ENCODE data around the gene PCDHB10. TPM values are rescaled to one million over a fixed set of nuclear protein-coding genes. Genes with fewer than 3 reads are reported as not detected.

The PCDHB10 gene
- polyA plus RNA-seq = 1.2 and 3.6 TPM in 2 replicates

DNA sequence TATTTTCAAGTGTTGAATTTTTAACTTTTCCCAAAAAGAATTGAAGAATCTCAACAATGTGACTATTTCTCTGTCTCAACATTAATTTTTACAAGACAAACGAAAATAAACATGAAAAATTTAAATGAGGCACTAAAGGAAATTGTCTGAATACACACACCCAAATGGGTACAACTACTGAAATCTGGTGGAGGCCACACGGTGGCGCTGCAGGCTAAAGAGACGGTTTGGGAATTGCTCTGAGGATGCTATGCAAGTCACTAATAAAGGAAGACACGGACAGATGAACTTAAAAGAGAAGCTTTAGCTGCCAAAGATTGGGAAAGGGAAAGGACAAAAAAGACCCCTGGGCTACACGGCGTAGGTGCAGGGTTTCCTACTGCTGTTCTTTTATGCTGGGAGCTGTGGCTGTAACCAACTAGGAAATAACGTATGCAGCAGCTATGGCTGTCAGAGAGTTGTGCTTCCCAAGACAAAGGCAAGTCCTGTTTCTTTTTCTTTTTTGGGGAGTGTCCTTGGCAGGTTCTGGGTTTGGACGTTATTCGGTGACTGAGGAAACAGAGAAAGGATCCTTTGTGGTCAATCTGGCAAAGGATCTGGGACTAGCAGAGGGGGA lies at the start of gene PCDHB10:
Gene PCDHB10, plus strand, starts transcription at position 244 of the 616 bp plus-strand sequence. Its CDS starts 200 bp downstream, at position 444.

DNA sequence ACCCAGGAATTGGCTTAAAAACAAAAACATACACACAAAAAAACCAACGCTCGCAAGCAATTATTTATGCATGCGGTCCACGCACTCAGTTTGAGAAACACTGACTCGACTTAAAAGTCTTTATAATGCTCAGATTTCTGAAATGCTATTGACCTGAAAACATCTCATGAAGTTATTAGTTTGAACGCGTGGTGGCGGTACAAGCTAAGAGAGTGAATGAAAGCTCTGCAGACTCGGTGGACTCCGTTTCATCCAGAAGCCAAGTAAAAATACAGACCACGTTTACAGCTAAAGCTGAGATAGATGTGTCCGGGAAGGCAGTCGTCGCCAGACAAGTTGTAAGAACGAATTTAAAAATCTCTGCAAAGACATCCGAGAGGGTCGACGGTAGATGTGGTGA lies 42.3 kb upstream of the PCDHB10 start, which contains the start of gene PCDHB6:
Gene PCDHB6, plus strand, starts transcription at position 246 of the 400 bp plus-strand sequence. CDS start 201 bp downstream, outside the sequence.

DNA sequence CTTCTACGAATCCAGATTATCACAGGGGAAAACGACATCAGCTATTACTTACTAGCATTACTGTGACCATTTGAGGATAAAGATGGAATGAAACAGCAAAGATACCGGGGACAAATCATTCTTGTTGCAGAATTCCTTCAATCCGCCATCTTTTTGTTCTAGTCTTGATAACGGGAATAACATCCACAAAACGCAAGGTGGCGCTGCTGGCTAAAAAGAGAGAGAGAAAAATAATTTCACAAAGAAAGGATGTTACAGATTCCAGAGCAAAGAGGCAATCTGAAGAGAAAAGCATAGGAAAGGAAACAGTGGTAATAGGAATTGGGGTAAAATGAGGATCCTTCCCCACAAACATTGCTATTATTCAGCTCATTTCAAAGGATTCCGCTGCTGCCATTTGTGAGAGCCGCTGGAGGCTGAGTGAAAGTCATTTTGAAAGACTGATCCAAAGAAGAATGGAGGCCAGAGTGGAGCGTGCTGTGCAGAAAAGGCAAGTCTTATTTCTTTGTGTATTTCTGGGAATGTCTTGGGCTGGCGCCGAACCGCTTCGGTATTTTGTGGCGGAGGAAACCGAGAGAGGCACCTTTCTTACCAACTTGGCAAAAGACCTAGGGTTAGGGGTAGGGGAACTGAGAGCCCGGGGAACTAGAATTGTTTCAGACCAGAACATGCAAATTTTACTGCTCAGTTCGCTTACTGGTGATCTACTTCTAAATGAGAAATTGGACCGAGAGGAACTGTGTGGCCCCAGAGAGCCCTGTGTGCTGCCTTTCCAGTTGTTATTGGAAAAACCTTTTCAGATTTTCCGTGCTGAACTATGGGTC lies 19.6 kb upstream of the PCDHB10 start, which contains the start of gene PCDHB7:
Gene PCDHB7, plus strand, starts transcription at position 264 of the 824 bp plus-strand sequence. Its CDS starts 192 bp downstream, at position 456.

DNA sequence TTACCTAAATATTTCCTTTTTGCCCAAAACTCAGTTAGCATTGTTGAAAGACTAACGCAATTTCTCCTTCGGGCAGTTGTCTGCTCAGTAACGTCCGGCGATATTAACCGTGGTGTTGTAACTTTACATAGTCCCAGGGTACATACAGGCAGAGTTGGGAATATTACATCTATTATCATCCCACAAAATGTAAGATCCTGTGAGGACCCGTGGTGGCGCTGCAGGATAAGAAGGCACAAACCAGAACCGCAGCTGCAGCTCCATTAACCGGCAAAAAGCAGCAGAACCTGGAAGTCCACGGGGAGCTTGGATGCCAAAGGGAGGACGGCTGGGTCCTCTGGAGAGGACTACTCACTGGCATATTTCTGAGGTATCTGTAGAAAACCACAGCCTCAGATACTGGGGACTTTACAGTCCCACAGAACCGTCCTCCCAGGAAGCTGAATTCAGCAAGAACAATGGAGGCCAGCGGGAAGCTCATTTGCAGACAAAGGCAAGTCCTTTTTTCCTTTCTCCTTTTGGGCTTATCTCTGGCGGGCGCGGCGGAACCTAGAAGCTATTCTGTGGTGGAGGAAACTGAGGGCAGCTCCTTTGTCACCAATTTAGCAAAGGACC lies 14.5 kb upstream of the PCDHB10 start, which contains the start of gene PCDHB8:
Gene PCDHB8, plus strand, starts transcription at position 214 of the 615 bp plus-strand sequence. Its CDS starts 245 bp downstream, at position 459.

DNA sequence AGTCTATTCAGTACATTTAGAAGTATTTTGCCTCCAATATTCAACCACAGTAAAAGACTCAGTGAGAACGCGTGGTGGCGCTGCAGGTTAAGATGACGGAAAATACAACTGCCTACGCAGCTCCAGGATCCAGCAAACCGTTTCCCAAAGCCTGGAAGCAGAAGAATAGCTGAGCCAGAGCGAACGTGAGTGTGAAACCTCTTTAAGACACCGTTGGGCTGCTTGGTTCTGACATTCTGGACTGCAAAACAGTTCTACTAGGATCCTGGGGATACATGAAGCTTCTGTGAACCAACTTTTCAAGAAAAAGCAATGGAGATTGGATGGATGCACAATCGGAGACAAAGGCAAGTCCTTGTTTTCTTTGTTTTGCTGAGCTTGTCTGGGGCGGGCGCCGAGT lies 9.9 kb upstream of the PCDHB10 start, which contains the start of gene PCDHB16:
Gene PCDHB16, plus strand, starts transcription at position 140 of the 400 bp plus-strand sequence. Its CDS starts 173 bp downstream, at position 313.

DNA sequence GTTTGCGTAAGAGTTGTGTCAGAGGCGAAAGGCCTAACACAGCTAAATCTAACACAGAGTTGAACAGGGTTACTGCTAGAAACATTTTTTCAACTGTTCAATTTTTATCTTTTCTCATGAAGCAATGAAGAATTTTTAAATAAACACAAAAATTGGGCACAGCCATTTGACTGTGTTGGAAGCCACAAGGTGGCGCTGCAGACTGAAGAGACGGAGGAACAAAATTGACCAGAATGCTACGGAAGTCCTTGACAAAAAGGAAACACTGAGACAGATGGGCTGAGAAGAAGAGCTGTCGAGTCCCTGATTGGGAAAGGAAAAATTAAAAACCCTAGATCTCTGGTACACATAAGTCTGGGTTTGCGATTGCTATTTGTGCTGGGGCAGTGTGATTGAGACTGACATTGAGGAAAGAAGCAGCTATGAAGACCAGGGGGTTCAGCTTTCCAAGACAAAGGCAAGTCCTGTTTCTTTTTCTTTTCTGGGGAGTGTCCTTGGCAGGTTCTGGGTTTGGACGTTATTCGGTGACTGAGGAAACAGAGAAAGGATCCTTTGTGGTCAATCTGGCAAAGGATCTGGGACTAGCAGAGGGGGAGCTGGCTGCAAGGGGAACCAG lies 5.1 kb upstream of the PCDHB10 start, which contains the start of gene PCDHB9:
Gene PCDHB9, plus strand, starts transcription at position 265 of the 616 bp plus-strand sequence. Its CDS starts 158 bp downstream, at position 423.

DNA sequence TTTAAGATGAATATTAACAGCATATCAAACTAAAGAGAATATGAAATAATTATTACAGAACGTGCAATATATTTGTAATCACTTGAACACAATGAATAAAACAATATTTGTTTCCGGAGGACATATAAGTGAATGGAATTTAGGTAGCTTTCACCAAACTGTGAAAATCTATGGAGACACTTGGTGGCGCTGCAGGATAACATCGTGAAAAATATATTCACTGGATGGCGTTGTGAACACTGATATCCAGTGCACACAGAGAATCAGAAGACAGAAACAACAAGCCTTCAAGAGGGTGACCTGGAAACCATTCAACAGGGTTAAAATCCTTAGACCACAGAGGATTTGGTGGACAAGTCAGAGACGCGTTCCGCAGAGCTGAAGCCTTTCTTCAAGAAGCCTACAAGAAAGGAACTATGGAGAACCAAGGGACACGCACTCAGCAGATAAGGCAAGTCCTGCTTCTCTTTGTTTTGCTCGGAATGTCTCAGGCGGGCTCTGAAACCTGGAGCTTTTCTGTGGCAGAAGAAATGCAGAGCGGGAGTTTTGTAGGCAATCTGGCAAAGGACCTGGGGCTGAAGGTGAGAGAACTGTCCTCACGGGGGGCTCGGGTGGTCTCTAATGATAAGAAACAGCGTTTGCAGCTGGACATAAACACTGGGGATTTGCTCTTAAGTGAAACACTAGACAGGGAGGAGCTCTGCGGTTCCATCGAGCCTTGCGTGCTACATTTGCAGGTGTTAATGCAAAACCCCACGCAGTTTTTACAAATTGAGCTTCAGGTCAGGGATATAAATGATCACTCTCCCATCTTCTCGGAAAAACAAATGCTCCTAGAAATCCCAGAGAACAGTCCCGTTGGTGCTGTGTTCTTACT lies 7.4 kb downstream of the PCDHB10 start, which contains the start of gene PCDHB11:
Gene PCDHB11, plus strand, starts transcription at position 269 of the 877 bp plus-strand sequence. Its CDS starts 148 bp downstream, at position 417.

DNA sequence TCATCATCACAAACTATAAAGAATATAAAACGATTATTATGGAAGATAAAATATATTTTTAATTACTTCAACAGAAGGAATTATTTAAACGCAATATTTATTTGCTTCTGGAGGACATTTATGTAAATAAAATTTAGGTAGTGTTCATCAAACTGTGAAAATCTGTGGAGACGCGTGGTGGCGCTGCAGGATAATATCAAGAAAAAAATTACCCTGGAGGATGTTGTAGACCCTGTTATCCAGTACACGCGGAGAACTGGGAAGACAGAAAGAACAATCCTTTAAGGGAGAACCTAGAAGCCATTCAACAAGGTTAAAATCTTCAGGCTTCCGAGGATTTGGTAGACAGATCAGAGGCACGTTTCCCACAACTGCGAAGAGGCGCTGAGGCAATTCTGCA lies 16.3 kb downstream of the PCDHB10 start, which contains the start of gene PCDHB12:
Gene PCDHB12, plus strand, starts transcription at position 242 of the 400 bp plus-strand sequence. CDS start 189 bp downstream, outside the sequence.

DNA sequence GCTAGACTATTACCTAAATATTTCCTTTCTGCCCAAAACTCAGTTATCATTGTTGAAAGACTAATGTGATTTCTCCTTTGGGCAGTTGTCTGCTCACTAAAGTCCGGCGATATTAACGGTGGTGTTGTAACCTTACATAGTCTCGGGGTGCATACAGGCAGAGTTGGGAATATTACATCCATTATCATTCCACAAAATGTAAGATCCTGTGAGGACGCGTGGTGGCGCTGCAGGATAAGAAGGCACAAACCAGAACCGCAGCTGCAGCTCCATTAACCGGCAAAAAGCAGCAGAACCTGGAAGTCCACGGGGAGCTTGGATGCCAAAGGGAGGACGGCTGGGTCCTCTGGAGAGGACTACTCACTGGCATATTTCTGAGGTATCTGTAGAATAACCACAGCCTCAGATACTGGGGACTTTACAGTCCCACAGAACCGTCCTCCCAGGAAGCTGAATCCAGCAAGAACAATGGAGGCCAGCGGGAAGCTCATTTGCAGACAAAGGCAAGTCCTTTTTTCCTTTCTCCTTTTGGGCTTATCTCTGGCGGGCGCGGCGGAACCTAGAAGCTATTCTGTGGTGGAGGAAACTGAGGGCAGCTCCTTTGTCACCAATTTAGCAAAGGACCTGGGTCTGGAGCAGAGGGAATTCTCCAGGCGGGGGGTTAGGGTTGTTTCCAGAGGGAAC lies 21.6 kb downstream of the PCDHB10 start, which contains the start of gene PCDHB13:
Gene PCDHB13, plus strand, starts transcription at position 264 of the 684 bp plus-strand sequence. Its CDS starts 205 bp downstream, at position 469.

DNA sequence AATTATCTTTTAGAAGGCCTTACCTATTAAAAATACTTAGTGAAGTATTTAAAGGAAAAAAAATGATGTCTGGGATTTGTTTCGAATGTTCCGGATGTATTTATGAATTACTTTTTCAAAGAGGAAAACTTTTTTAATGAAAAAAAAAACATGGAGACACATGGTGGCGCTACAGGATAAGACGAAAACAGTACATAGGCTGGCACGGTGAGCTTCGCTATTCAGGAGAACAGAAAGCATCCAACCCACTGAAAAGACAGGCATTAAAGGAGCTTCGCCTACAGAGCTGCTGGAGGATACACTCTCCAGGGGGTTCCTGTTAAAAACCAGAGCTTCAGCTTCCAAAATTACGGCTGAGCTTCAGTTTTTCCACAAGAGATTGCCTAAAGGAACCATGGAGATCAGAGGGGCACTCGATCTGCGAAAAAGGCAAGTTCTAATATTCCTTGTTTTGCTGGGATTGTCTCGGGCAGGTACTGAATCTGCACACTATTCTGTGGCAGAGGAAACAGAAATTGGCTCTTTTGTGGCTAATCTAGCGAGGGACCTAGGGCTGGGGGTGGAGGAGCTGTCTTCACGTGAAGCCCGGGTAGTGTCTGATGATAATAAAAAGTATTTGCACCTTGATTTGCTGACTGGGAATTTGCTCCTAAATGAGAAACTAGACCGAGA lies 31.1 kb downstream of the PCDHB10 start, which contains the start of gene PCDHB14:
Gene PCDHB14, plus strand, starts transcription at position 232 of the 672 bp plus-strand sequence. Its CDS starts 163 bp downstream, at position 395.

Other genes with a start within 250 kb of the PCDHB10 start
- gene PCDHAC2, start 225.9 kb upstream of the PCDHB10 start, polyA plus RNA-seq = 22.6 and 36.9 TPM in 2 replicates
- gene PCDHB1, start 141.0 kb upstream of the PCDHB10 start, polyA plus RNA-seq = not detected in 2 replicates
- 4.7 and 8.3 TPM in 2 replicates for gene PCDHB2, start 97.7 kb upstream of the PCDHB10 start, polyA plus RNA-seq
- 3.7 and 7.5 TPM in 2 replicates for gene PCDHB3, start 91.9 kb upstream of the PCDHB10 start, polyA plus RNA-seq
- 6.0 and 16.8 TPM in 2 replicates for gene PCDHB4, start 70.5 kb upstream of the PCDHB10 start, polyA plus RNA-seq
- 2.1 and 4.8 TPM in 2 replicates for gene PCDHB5, start 57.1 kb upstream of the PCDHB10 start, polyA plus RNA-seq
- 1.0 and 1.4 TPM in 2 replicates for gene PCDHB6, start 42.3 kb upstream of the PCDHB10 start, polyA plus RNA-seq
- gene PCDHB7, start 19.7 kb upstream of the PCDHB10 start, polyA plus RNA-seq = 0.78 TPM in 1 of 2 replicates, not detected in the other
- gene PCDHB8, start 14.6 kb upstream of the PCDHB10 start, polyA plus RNA-seq = not detected in 2 replicates
- 0.09 and 0.70 TPM in 2 replicates for gene PCDHB16, start 10.0 kb upstream of the PCDHB10 start, polyA plus RNA-seq
- 0.21 and 0.81 TPM in 2 replicates for gene PCDHB9, start 5.2 kb upstream of the PCDHB10 start, polyA plus RNA-seq
- 1.1 and 1.6 TPM in 2 replicates for gene PCDHB11, start 7.3 kb downstream of the PCDHB10 start, polyA plus RNA-seq
- gene PCDHB12, start 16.4 kb downstream of the PCDHB10 start, polyA plus RNA-seq = 2.6 and 2.8 TPM in 2 replicates
- gene PCDHB13, start 21.6 kb downstream of the PCDHB10 start, polyA plus RNA-seq = 2.0 and 5.2 TPM in 2 replicates
- gene PCDHB14, start 31.0 kb downstream of the PCDHB10 start, polyA plus RNA-seq = 5.3 and 5.4 TPM in 2 replicates
- 28.7 and 30.0 TPM in 2 replicates for gene PCDHB15, start 53.0 kb downstream of the PCDHB10 start, polyA plus RNA-seq
- not detected in 2 replicates for gene SLC25A2, start 111.7 kb downstream of the PCDHB10 start, polyA plus RNA-seq
- 374 and 453 TPM in 2 replicates for gene TAF7, start 128.4 kb downstream of the PCDHB10 start, polyA plus RNA-seq
- gene PCDHGA1, start 138.2 kb downstream of the PCDHB10 start, polyA plus RNA-seq = 0.69 TPM in 1 of 2 replicates, not detected in the other
- 1.9 TPM in 1 of 2 replicates, not detected in the other for gene PCDHGA2, start 146.4 kb downstream of the PCDHB10 start, polyA plus RNA-seq
- 1.3 and 4.3 TPM in 2 replicates for gene PCDHGA3, start 151.5 kb downstream of the PCDHB10 start, polyA plus RNA-seq
- not detected in 2 replicates for gene PCDHGB1, start 157.7 kb downstream of the PCDHB10 start, polyA plus RNA-seq
- gene PCDHGA4, start 162.7 kb downstream of the PCDHB10 start, polyA plus RNA-seq = 0.27 TPM in 1 of 2 replicates, not detected in the other
- 0.08 and 2.9 TPM in 2 replicates for gene PCDHGB2, start 167.6 kb downstream of the PCDHB10 start, polyA plus RNA-seq
- 2.2 and 2.5 TPM in 2 replicates for gene PCDHGA5, start 171.8 kb downstream of the PCDHB10 start, polyA plus RNA-seq
- 0.06 and 1.2 TPM in 2 replicates for gene PCDHGB3, start 177.9 kb downstream of the PCDHB10 start, polyA plus RNA-seq
- gene PCDHGA6, start 181.5 kb downstream of the PCDHB10 start, polyA plus RNA-seq = 0.30 and 0.60 TPM in 2 replicates
- gene PCDHGA7, start 190.4 kb downstream of the PCDHB10 start, polyA plus RNA-seq = 0.73 and 1.8 TPM in 2 replicates
- gene PCDHGB4, start 195.3 kb downstream of the PCDHB10 start, polyA plus RNA-seq = 1.8 and 2.1 TPM in 2 replicates
- gene PCDHGA8, start 200.3 kb downstream of the PCDHB10 start, polyA plus RNA-seq = 0.11 and 0.13 TPM in 2 replicates
- 0.32 TPM in 1 of 2 replicates, not detected in the other for gene PCDHGB5, start 205.6 kb downstream of the PCDHB10 start, polyA plus RNA-seq
- 1.1 and 1.9 TPM in 2 replicates for gene PCDHGA9, start 210.4 kb downstream of the PCDHB10 start, polyA plus RNA-seq
- 0.31 and 0.42 TPM in 2 replicates for gene PCDHGB6, start 215.7 kb downstream of the PCDHB10 start, polyA plus RNA-seq
- gene PCDHGA10, start 220.6 kb downstream of the PCDHB10 start, polyA plus RNA-seq = 6.1 and 7.8 TPM in 2 replicates
- 0.35 TPM in 1 of 2 replicates, not detected in the other for gene PCDHGB7, start 225.3 kb downstream of the PCDHB10 start, polyA plus RNA-seq
- gene PCDHGA11, start 228.7 kb downstream of the PCDHB10 start, polyA plus RNA-seq = 1.5 and 2.4 TPM in 2 replicates
- gene PCDHGA12, start 238.2 kb downstream of the PCDHB10 start, polyA plus RNA-seq = 3.6 and 4.3 TPM in 2 replicates

All from Purkinje cell (primary cell).